ENCODE results near the gene DHX32. TPM values are rescaled to one million over a fixed set of nuclear protein-coding genes. Genes with fewer than 3 reads are reported as not detected.

Gene DHX32
- total RNA-seq, 1 experiment from 2014 or later: 28.0 TPM

- ATAC-seq: no peak
- Mint-ChIP-seq H3K9me3 (no peaks in the 10 kb centered on the region), H3K4me1 (no peaks in the 10 kb centered on the region), H3K36me3 (peaks cover 59% of the 10 kb centered on the region), H3K4me3 (no peak overlapping the region), H3K27ac (no peak overlapping the region), H3K27me3 (ENCODE audit: low read depth) (no peaks in the 10 kb centered on the region)
- DNase-seq (ENCODE audit: low spot score): no peak
- POLR2A ChIA-PET: no interaction called here
- TF ChIP-seq MAX (CRISPR knock-in tag; IDR thresholded peaks at IDR 0.05) (no peak), ATF1 (CRISPR knock-in tag; IDR thresholded peaks at IDR 0.05) (no peak), GRHL2 (CRISPR knock-in tag; IDR thresholded peaks at IDR 0.05; ENCODE audit: insufficient replicate concordance, severe bottlenecking) (no peak), NFATC4 (CRISPR knock-in tag; IDR thresholded peaks at IDR 0.05) (no peak), JAZF1 (CRISPR knock-in tag; IDR thresholded peaks at IDR 0.05) (no peak), ZNF396 (CRISPR knock-in tag; IDR thresholded peaks at IDR 0.05; ENCODE audit: borderline replicate concordance) (no peak), ZNF232 (CRISPR knock-in tag; IDR thresholded peaks at IDR 0.05) (no peak), CREB1 (CRISPR knock-in tag; IDR thresholded peaks at IDR 0.05) (no peak), ZNF671 (CRISPR knock-in tag; IDR thresholded peaks at IDR 0.05) (no peak), NR3C1 (CRISPR knock-in tag; conservative IDR thresholded peaks at IDR 0.05; ENCODE audit: low read depth) (no peak), NR1H2 (CRISPR knock-in tag; IDR thresholded peaks at IDR 0.05) (no peak), RORB (CRISPR knock-in tag; IDR thresholded peaks at IDR 0.05) (no peak)
- TF ChIP-seq, protein P1, sequence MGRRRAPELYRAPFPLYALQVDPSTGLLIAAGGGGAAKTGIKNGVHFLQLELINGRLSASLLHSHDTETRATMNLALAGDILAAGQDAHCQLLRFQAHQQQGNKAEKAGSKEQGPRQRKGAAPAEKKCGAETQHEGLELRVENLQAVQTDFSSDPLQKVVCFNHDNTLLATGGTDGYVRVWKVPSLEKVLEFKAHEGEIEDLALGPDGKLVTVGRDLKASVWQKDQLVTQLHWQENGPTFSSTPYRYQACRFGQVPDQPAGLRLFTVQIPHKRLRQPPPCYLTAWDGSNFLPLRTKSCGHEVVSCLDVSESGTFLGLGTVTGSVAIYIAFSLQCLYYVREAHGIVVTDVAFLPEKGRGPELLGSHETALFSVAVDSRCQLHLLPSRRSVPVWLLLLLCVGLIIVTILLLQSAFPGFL (CRISPR knock-in tag; IDR thresholded peaks at IDR 0.05; ENCODE audit: borderline replicate concordance): no peak
- TF ChIP-seq, protein P2, sequence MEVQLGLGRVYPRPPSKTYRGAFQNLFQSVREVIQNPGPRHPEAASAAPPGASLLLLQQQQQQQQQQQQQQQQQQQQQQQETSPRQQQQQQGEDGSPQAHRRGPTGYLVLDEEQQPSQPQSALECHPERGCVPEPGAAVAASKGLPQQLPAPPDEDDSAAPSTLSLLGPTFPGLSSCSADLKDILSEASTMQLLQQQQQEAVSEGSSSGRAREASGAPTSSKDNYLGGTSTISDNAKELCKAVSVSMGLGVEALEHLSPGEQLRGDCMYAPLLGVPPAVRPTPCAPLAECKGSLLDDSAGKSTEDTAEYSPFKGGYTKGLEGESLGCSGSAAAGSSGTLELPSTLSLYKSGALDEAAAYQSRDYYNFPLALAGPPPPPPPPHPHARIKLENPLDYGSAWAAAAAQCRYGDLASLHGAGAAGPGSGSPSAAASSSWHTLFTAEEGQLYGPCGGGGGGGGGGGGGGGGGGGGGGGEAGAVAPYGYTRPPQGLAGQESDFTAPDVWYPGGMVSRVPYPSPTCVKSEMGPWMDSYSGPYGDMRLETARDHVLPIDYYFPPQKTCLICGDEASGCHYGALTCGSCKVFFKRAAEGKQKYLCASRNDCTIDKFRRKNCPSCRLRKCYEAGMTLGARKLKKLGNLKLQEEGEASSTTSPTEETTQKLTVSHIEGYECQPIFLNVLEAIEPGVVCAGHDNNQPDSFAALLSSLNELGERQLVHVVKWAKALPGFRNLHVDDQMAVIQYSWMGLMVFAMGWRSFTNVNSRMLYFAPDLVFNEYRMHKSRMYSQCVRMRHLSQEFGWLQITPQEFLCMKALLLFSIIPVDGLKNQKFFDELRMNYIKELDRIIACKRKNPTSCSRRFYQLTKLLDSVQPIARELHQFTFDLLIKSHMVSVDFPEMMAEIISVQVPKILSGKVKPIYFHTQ (CRISPR knock-in tag; IDR thresholded peaks at IDR 0.05): no peak
- TF ChIP-seq, protein P3, sequence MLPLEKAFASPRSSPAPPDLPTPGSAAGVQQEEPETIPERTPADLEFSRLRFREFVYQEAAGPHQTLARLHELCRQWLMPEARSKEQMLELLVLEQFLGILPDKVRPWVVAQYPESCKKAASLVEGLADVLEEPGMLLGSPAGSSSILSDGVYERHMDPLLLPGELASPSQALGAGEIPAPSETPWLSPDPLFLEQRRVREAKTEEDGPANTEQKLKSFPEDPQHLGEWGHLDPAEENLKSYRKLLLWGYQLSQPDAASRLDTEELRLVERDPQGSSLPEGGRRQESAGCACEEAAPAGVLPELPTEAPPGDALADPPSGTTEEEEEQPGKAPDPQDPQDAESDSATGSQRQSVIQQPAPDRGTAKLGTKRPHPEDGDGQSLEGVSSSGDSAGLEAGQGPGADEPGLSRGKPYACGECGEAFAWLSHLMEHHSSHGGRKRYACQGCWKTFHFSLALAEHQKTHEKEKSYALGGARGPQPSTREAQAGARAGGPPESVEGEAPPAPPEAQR (CRISPR knock-in tag; IDR thresholded peaks at IDR 0.05): no peak
- CTCF ChIA-PET: no interaction called here
Measured at GRCh38 chr10:125840406-125840805, 40.7 kb downstream of the DHX32 start.

DNA sequence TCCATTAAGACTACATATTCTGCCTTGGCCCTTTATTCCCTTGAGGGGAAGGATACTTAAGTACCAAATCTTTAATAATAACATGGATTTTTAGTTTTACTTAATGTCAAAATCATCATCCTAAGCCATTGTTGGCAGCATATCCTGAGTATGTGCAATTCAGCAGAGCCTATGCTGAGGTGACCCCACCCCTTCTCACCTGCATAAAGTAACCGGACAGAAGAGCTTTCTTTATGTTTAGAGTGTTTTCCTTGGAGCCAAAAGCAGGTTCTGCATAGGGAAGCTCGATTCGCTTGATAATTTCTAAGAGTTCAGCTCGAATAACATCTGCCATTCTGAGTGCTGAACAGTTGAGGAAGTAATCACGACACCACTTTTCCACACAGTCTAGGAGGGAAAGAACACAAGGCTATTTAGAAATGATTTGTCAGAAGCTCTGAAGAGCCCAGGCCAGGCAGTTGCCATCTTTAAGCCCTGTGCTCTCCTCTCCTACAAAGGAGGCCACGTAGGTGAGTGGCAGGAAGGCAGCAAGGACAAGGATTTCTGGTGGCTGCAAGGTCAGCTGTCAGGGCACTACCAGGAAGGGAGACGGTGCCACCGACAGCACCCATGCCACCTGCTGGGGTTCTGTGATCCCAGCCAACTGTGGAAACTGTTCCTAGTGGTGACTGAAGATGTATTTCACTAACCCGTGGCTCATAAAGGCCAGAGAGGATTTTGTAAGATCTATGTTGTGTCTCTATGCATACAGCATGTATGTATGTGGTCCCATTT, 42.1 kb downstream of the DHX32 start:
- Mint-ChIP-seq H3K27ac (no peak overlapping the region), H3K27me3 (ENCODE audit: low read depth) (no peaks in the 10 kb centered on the region), H3K4me3 (no peak overlapping the region), H3K4me1 (no peaks in the 10 kb centered on the region), H3K9me3 (no peaks in the 10 kb centered on the region), H3K36me3 (peaks cover 68% of the 10 kb centered on the region)
- TF ChIP-seq ESRRA (CRISPR knock-in tag; IDR thresholded peaks at IDR 0.05; ENCODE audit: borderline replicate concordance) (no peak), NFE2L1 (CRISPR knock-in tag; IDR thresholded peaks at IDR 0.05) (no peak), ZNF121 (CRISPR knock-in tag; IDR thresholded peaks at IDR 0.05) (no peak), OVOL2 (CRISPR knock-in tag; IDR thresholded peaks at IDR 0.05; ENCODE audit: borderline replicate concordance) (no peak)
- TF ChIP-seq, protein P1 (CRISPR knock-in tag; IDR thresholded peaks at IDR 0.05; ENCODE audit: borderline replicate concordance): no peak
- POLR2A ChIA-PET: no interaction called here
- ATAC-seq: no peak
- DNase-seq (ENCODE audit: low spot score): no peak
- CTCF ChIA-PET: no interaction called here
